Raji (cell line): ENCODE results near the gene CD28.

Source experiments
- POLR2A ChIP-seq: IDR thresholded peaks from 2 replicates; pipeline ENCODE4 v1.6.1; 2011; ENCODE audit warnings: low read depth, low read length, control low read depth; ENCODE audit not compliant: insufficient read depth

CD28 gene

DNA sequence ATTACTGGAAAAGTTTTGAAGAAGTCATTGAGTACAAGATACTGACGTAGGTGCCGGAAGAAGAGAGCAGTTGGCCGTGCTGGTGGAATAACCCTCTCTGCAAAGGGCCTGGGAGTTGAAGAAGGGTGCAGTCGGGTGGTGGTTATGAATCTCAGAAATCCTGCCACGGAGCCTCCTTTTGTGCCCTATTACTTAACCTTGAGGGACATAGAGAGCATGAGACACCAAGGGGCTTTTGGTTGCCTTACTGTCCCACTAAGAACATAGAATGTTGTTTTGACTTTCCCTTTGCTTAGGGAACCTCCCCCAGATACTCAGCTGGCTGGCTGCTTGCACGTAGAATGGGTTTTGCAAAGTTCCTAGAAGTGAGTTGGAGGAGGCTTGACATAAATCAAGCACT is 1.3 kb upstream of the CD28 start:
- no peak for TF ChIP-seq POLR2A

GRCh38 chr2:203707530-203707929 is 1.1 kb downstream of the CD28 start:
- no peak for TF ChIP-seq POLR2A

GRCh38 chr2:203708846-203709396 is 2.5 kb downstream of the CD28 start:
- no peak for TF ChIP-seq POLR2A

GRCh38 chr2:203709416-203710040 is 3.1 kb downstream of the CD28 start:
- no peak for TF ChIP-seq POLR2A

DNA sequence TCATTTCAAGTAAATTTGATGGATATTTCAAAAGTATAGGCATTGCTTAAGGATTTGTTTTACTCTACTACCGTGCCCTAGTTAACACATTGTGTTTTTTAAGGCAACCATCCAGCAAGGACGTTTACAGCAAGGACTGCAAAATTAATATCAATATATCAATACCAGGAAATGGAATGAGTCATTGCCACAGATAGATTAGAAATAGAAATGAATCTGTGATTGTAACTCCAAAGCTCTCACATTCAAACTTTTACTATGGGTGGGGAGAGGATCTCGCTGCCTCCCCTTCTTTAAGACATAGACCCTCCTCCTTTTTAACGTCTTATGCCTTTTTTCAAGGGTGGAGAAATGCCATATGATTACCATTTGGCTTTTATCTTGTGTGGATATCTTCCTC is 3.8 kb downstream of the CD28 start:
- no peak for TF ChIP-seq POLR2A

GRCh38 chr2:203710952-203711351 is 4.5 kb downstream of the CD28 start:
- TF ChIP-seq POLR2A: no peak

DNA sequence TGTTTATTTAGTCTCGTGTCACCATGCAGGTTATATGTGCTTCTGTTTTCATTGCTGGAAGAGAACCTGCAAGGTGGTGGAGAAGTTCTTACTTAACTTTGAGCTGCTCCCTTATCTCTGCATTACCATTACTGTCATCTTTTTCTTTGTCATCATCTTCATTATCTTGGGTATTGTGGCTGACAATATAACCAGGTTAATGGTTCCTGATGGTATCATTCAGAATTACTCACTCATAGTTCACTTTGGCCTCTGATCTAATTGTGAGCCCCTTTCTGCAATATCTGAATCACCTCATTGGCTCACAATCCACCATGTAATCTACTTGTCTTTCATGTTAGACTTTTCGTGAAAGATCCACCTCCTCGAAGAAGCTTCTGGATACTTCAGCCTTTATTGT is 5.0 kb downstream of the CD28 start:
- TF ChIP-seq POLR2A: no peak

DNA sequence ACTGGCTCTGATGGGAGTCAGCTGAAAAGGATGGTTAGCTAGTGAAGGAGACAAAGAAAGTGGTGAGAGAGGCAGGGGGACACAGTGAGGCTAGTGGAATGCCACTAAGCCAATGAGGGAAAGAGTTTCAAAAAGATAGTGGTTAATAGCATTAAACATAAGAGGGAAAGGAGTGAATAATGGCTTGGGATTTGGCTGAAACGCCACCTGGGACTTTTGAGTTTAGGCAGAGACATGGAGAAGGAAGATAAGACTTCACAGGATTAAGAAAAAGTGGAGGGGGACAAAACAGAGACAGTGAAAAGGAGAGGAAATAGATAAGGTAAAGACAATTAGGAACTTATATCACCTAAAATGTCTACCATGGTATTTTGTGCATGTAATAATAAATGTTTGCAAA is 6.9 kb downstream of the CD28 start:
- TF ChIP-seq POLR2A: no peak

- TF ChIP-seq POLR2A: no peak
Measured at GRCh38 chr2:203714112-203714511, 7.7 kb downstream of the CD28 start.

- TF ChIP-seq POLR2A: no peak
Measured at GRCh38 chr2:203715744-203716143, 9.3 kb downstream of the CD28 start.

DNA sequence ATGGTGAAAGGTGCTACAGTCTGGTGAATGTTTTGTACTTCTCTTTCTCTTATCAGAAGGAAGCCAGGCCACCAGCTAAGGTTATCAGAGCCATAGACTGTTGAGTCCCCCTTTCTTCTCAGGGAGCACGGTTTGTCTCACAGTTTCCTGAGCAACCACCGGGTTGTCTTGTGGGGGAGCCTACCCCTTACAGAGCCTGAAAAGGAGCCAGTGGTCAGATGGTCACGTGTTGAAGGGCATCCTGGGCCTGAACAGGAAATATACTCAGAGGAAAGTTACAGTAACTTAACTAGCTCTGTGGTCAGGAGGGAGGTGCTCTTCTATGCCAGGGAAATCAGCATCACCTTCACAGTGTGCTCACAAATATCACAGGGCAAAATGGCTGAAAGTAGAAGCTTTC is 11.6 kb downstream of the CD28 start:
- TF ChIP-seq POLR2A: no peak

DNA sequence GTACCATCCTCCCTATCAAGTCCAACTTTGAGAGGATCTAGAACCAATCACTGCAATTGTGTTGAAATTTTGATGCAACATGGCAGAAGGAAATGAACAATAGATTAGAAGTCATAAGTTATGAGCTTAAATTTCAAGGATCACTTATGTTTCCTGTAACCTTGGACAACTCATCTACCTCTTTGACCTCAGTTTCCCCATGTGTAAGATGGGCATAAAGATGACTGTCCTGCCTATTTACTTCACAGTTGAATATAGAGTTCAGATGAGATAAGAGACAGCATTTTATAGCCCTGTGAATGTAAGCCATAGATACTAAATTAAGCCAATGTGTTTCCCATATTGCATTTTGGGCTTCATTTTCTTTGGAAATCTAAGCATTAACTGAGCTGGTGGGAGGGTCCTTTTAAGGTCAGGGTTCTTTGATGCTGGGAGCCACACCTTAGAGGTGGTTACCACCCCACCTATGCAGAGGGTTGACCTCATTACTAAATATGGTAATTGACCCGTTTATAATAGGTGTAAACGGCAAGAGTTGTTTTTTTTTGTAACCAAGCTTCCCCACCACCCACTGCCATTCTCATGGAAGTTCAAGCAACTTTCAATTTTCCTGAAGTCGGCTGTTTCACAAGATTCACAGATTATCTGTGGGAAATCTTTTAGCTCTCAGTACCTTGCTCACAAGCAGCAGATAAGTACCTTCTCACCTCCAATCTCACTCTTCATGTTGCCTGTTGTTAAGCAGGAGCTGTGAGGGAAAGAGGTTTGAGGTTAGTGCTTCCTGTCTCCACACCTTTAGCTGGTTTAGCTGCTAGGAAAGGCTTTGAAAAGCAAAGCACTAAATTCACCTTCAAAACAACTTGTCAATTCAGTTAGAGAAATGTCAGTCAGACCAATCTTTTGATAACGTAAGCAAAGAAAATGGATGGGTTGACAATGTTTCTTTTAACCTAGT is 13.3 kb downstream of the CD28 start:
- no peak for TF ChIP-seq POLR2A

- no peak for TF ChIP-seq POLR2A
Measured at GRCh38 chr2:203720915-203721672, 14.7 kb downstream of the CD28 start.

- TF ChIP-seq POLR2A: no peak
Measured at GRCh38 chr2:203721781-203722300, 15.4 kb downstream of the CD28 start.

DNA sequence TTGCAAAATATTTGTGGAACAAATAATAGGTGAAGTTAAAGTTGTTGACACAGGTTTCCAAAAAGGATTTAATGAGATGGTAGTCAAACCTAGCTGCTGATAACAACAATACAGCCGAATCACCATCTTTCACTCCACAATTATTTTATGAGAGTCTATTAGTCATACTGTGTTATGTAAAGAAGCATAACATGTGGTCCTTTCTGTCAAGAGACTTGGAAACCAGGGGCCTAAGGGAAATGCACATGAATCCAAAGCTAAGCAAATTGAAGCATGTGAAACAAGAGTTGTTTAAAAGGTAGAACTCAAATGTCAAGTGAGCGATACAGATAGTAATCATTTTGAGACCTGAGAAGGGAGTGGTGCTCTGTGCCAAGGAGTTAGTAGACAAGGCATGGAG is 16.0 kb downstream of the CD28 start:
- TF ChIP-seq POLR2A: no peak
